Effector memory CD4-positive, alpha-beta T cell (primary cell): ENCODE measurements around the gene NDUFAF8.
A peak's percentile ranks its signal among the peaks of the same experiment; 100 is the strongest.

Experiments used
- DNase-seq, 3 donors: peaks; one replicate each; pipeline ENCODE4 v3.0.0-alpha.2; 2020
- H3K27ac ChIP-seq: 2 replicates; pipeline ENCODE4 v1.7.0; 2013; ENCODE audit warnings: mild to moderate bottlenecking, low read length, moderate library complexity; ENCODE audit not compliant: insufficient read depth, poor library complexity, severe bottlenecking
- H3K27me3 ChIP-seq: replicated peaks from 2 replicates; pipeline ENCODE4 v1.7.0; 2013; ENCODE audit warnings: mild to moderate bottlenecking, low read length; ENCODE audit not compliant: insufficient read depth, control insufficient read depth, poor library complexity, severe bottlenecking
- H3K36me3 ChIP-seq: 2 replicates; pipeline ENCODE4 v1.7.0; 2013; ENCODE audit warnings: mild to moderate bottlenecking, low read length, moderate library complexity; ENCODE audit not compliant: control insufficient read depth, insufficient read depth
- H3K4me1 ChIP-seq: 2 replicates; pipeline ENCODE4 v1.7.0; 2013; ENCODE audit warnings: low read length, mild to moderate bottlenecking; ENCODE audit not compliant: control insufficient read depth, insufficient read depth, poor library complexity, severe bottlenecking
- H3K4me3 ChIP-seq: 2 replicates; pipeline ENCODE4 v1.7.0; 2013; ENCODE audit warnings: low read length, low read depth, mild to moderate bottlenecking; ENCODE audit not compliant: insufficient read depth, poor library complexity, severe bottlenecking
- H3K9me3 ChIP-seq: 2 replicates; pipeline ENCODE4 v1.7.0; 2013; ENCODE audit warnings: mild to moderate bottlenecking, low read length, moderate library complexity; ENCODE audit not compliant: control insufficient read depth

The NDUFAF8 gene

DNA sequence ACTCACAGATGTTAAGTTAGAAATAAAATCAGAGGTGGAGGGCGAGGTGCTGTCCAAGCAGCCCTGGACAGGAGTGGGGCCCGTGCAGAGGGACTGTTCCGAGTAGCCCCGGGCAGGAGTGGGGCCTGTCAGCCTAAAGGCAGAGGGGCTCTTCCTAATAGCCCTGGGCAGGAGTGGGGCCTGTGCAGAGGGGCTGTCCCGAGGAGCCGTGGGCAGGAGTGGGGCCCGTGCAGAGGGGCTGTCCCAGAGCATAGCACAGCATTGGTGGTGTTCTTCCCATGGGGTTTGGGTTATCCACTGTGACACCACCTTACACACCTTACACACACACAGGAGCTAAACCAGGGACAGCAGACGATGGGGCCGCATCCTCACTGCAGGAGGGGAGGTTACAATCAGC is 26.8 kb upstream of the NDUFAF8 start:
- Histone ChIP-seq H3K27me3 (no peaks in the 10 kb centered on the region), H3K36me3 (no peaks in the 10 kb centered on the region), H3K9me3 (no peaks in the 10 kb centered on the region), H3K4me1 (no peaks in the 10 kb centered on the region), H3K27ac (no peak overlapping the region), H3K4me3 (no peak overlapping the region)
- DNase-seq = no peak

DNA sequence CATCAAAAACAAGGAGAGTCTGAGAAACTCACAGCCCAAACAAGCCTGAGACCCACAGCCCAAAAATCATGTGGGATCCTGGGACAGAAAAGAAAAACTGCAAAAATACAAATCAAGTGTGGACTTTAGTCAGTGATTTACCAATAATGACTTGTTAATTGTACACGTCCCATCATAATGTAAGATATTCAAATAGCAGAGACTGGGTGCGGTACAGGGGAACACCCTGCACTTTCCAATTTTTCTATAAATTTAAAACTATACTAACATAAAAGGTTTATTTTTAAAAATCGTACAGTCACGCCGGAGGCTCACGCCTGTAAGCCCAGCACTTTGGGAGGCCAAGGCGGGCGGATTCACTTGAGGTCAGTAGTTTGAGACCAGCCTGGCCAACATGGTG is 25.1 kb upstream of the NDUFAF8 start:
- Histone ChIP-seq H3K36me3 (no peaks in the 10 kb centered on the region), H3K9me3 (no peaks in the 10 kb centered on the region), H3K4me1 (no peaks in the 10 kb centered on the region), H3K27ac (no peak overlapping the region), H3K27me3 (no peaks in the 10 kb centered on the region), H3K4me3 (no peak overlapping the region)
- no peak for DNase-seq

DNA sequence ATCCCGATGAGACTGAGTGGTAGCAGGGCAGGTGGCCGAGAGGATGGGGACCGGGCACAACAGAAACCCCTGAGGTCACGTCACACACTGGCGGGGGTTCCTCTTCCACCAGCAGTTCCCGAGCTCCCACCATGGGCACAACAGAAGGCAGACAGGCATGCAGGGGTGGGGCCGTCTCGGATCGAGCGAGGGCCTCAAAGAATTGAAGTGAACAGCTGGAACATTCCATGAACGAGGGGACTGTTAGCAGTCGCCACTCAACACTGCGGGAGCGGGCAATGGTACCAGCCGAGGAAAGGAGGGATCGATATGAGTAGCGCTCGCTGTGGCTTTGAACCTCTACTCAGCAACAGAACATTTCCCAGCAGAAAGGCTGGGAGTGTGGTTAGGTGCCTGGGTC is 21.6 kb upstream of the NDUFAF8 start:
- H3K27me3 ChIP-seq = no peaks in the 10 kb centered on the region
- no peaks in the 10 kb centered on the region for H3K9me3 ChIP-seq
- H3K4me1 ChIP-seq = peaks cover 11% of the 10 kb centered on the region
- H3K27ac ChIP-seq = no peak overlapping the region
- DNase-seq = no peak
- H3K4me3 ChIP-seq = no peak overlapping the region
- peaks cover 4% of the 10 kb centered on the region for H3K36me3 ChIP-seq

GRCh38 chr17:81218459-81218858 is 20.7 kb upstream of the NDUFAF8 start:
- no peak overlapping the region for H3K27ac ChIP-seq
- no peaks in the 10 kb centered on the region for H3K9me3 ChIP-seq
- peaks cover 4% of the 10 kb centered on the region for H3K36me3 ChIP-seq

DNA sequence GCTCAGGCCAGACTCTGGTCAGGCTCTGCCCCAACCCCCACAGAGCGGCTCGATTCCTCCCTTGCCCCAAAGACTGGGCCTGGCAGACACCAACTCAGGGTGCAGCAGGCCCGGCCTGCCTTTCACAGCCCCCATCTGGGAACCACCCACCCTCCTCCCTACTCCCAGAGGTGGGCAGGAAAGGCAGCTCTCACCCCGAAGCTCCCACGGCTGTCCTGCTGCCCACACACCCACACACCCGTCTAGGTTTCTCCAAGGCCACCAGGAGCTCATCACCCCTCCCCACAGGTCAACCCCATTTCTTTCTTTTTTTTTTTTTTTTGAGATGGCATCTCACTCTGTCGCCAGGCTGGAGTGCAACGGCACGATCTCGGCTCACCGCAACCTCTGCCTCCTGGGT is 20.1 kb upstream of the NDUFAF8 start:
- no peak overlapping the region for H3K4me3 ChIP-seq
- peaks cover 4% of the 10 kb centered on the region for H3K36me3 ChIP-seq
- no peaks in the 10 kb centered on the region for H3K27me3 ChIP-seq
- H3K27ac ChIP-seq = no peak overlapping the region
- H3K4me1 ChIP-seq = peaks cover 19% of the 10 kb centered on the region
- no peaks in the 10 kb centered on the region for H3K9me3 ChIP-seq
- DNase-seq = no peak

More at GRCh38 chr17:81218459-81218858, 20.7 kb upstream of the NDUFAF8 start:
- no peak overlapping the region for H3K4me3 ChIP-seq
- no peaks in the 10 kb centered on the region for H3K27me3 ChIP-seq
- peaks cover 16% of the 10 kb centered on the region for H3K4me1 ChIP-seq
- no peak for DNase-seq

DNA sequence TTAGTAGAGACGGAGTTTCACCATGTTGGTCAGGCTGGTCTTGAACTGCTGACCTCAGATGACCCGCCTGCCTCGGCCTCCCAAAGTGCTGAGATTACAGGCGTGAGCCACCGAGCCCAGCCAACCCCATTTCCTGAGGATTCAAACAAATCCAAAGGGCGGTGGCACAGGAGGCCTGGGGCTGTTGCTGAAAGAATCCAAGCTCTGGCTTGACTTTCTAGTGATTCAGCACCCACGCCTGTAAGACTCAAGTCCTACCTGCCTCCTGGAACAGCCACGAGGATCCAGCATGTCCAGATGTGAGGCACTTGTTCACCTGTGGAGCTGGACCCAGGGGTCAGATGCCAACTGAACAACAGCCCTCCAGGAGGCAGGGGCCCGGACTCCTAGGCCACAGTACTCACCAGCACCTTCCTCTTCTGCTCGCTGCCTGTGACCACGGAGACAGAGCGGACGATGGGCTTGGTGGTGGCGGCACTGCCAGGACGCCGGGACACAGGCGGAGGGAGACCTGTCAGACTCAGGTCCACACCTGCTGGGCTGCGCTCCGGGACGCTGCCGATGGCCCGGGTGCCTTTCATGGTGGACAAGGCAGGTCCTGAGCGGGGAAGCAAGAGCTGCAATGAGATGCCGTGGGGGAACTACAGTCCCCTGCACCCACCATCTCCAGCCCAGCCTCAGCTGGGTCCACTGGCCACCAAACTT is 19.5 kb upstream of the NDUFAF8 start:
- H3K36me3 ChIP-seq = peaks cover 4% of the 10 kb centered on the region
- no peak overlapping the region for H3K27ac ChIP-seq
- no peak overlapping the region for H3K4me3 ChIP-seq
- no peaks in the 10 kb centered on the region for H3K27me3 ChIP-seq
- H3K4me1 ChIP-seq = peaks cover 19% of the 10 kb centered on the region
- H3K9me3 ChIP-seq = no peaks in the 10 kb centered on the region
- no peak for DNase-seq

GRCh38 chr17:81221371-81221841 is 17.7 kb upstream of the NDUFAF8 start:
- peaks cover 4% of the 10 kb centered on the region for H3K36me3 ChIP-seq
- no peak overlapping the region for H3K4me3 ChIP-seq
- no peaks in the 10 kb centered on the region for H3K9me3 ChIP-seq
- no peak for DNase-seq
- peaks cover 19% of the 10 kb centered on the region for H3K4me1 ChIP-seq
- no peaks in the 10 kb centered on the region for H3K27me3 ChIP-seq
- H3K27ac ChIP-seq = no peak overlapping the region

GRCh38 chr17:81221842-81222619 is 17.1 kb upstream of the NDUFAF8 start:
- H3K36me3 ChIP-seq = peaks cover 4% of the 10 kb centered on the region
- H3K4me1 ChIP-seq = peaks cover 19% of the 10 kb centered on the region
- H3K9me3 ChIP-seq = no peaks in the 10 kb centered on the region
- peak overlapping the region; percentile 42 for H3K27ac ChIP-seq
- peak overlapping the region; percentile 71 for H3K4me3 ChIP-seq
- no peaks in the 10 kb centered on the region for H3K27me3 ChIP-seq
- DNase-seq = no peak

DNA sequence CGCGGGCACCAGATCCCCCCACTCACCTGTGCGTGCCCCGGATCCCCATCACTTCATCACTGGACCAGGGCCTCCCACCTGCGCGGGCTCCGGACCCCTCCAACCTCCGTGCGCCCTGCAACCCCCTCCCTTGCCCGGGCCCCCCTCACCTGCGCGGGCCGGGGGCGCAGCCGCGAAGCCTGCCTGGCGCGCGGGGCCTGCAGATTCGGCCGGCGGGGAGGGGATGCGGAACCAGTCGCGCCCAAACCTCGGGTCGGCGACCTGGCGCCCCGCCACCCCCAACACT is 16.6 kb upstream of the NDUFAF8 start:
- H3K4me1 ChIP-seq = peaks cover 19% of the 10 kb centered on the region
- DNase-seq = no peak
- peaks cover 4% of the 10 kb centered on the region for H3K36me3 ChIP-seq
- H3K27ac ChIP-seq = peak overlapping the region; percentile 42
- H3K27me3 ChIP-seq = no peaks in the 10 kb centered on the region
- no peaks in the 10 kb centered on the region for H3K9me3 ChIP-seq
- H3K4me3 ChIP-seq = peak overlapping the region; percentile 71
